IPS-15b (cell line): Measurements from ENCODE around the gene CTIF.

Source experiments
- H3K27me3 ChIP-seq: one replicate; pipeline ENCODE4 v1.6.1; 2013; ENCODE audit warnings: low read length; ENCODE audit not compliant: control insufficient read depth, insufficient read depth
- H3K36me3 ChIP-seq: one replicate; pipeline ENCODE4 v1.6.1; 2013; ENCODE audit warnings: low read length; ENCODE audit not compliant: control insufficient read depth, insufficient read depth
- H3K4me1 ChIP-seq: one replicate; pipeline ENCODE4 v1.6.1; 2013; ENCODE audit warnings: mild to moderate bottlenecking, low read length; ENCODE audit not compliant: control insufficient read depth, insufficient read depth
- H3K4me3 ChIP-seq: one replicate; pipeline ENCODE4 v1.5.1; 2013; ENCODE audit warnings: low read depth, low read length
- H3K9ac ChIP-seq: one replicate; pipeline ENCODE4 v1.6.1; 2013; ENCODE audit warnings: low read depth, mild to moderate bottlenecking, low read length
- H3K9me3 ChIP-seq: one replicate; pipeline ENCODE4 v1.6.1; 2013; ENCODE audit warnings: mild to moderate bottlenecking, low read length; ENCODE audit not compliant: control insufficient read depth, insufficient read depth

The CTIF gene

GRCh38 chr18:48813321-48813720, 274.5 kb downstream of the CTIF start:
- Histone ChIP-seq H3K36me3 (no peaks in the 10 kb centered on the region), H3K9me3 (no peaks in the 10 kb centered on the region), H3K27me3 (no peaks in the 10 kb centered on the region), H3K4me1 (no peaks in the 10 kb centered on the region), H3K9ac (no peak overlapping the region), H3K4me3 (no peak overlapping the region)

- H3K36me3 ChIP-seq, result no peaks in the 10 kb centered on the region
These were observed 275.1 kb downstream of the CTIF start for GRCh38 chr18:48813833-48814489.

GRCh38 chr18:48814490-48815178, 275.8 kb downstream of the CTIF start:
- no peaks in the 10 kb centered on the region for H3K36me3 ChIP-seq
- H3K9me3 ChIP-seq, result no peaks in the 10 kb centered on the region
- H3K27me3 ChIP-seq, result no peaks in the 10 kb centered on the region
- no peak overlapping the region for H3K9ac ChIP-seq
- no peaks in the 10 kb centered on the region for H3K4me1 ChIP-seq
- H3K4me3 ChIP-seq, result no peak overlapping the region

More at GRCh38 chr18:48813833-48814489, 275.1 kb downstream of the CTIF start:
- H3K4me3 ChIP-seq, result no peak overlapping the region
- no peaks in the 10 kb centered on the region for H3K27me3 ChIP-seq
- no peaks in the 10 kb centered on the region for H3K4me1 ChIP-seq
- no peak overlapping the region for H3K9ac ChIP-seq
- no peaks in the 10 kb centered on the region for H3K9me3 ChIP-seq

- H3K4me3 ChIP-seq, result no peak overlapping the region
- no peak overlapping the region for H3K9ac ChIP-seq
- no peaks in the 10 kb centered on the region for H3K36me3 ChIP-seq
- no peaks in the 10 kb centered on the region for H3K9me3 ChIP-seq
- H3K4me1 ChIP-seq, result no peaks in the 10 kb centered on the region
- H3K27me3 ChIP-seq, result no peaks in the 10 kb centered on the region
These were observed 276.3 kb downstream of the CTIF start for GRCh38 chr18:48815179-48815515.

GRCh38 chr18:48815581-48816324, 276.9 kb downstream of the CTIF start:
- Histone ChIP-seq H3K4me1 (no peaks in the 10 kb centered on the region), H3K9me3 (no peaks in the 10 kb centered on the region), H3K4me3 (no peak overlapping the region), H3K27me3 (no peaks in the 10 kb centered on the region), H3K36me3 (no peaks in the 10 kb centered on the region), H3K9ac (no peak overlapping the region)

GRCh38 chr18:48816554-48816953, 277.7 kb downstream of the CTIF start:
- H3K36me3 ChIP-seq, result no peaks in the 10 kb centered on the region

GRCh38 chr18:48817021-48817461, 278.2 kb downstream of the CTIF start:
- Histone ChIP-seq H3K36me3 (no peaks in the 10 kb centered on the region), H3K9ac (no peak overlapping the region), H3K27me3 (no peaks in the 10 kb centered on the region), H3K4me1 (no peaks in the 10 kb centered on the region), H3K9me3 (no peaks in the 10 kb centered on the region), H3K4me3 (no peak overlapping the region)

More at GRCh38 chr18:48816554-48816953, 277.7 kb downstream of the CTIF start:
- H3K4me3 ChIP-seq, result no peak overlapping the region
- no peaks in the 10 kb centered on the region for H3K27me3 ChIP-seq
- H3K9me3 ChIP-seq, result no peaks in the 10 kb centered on the region
- no peaks in the 10 kb centered on the region for H3K4me1 ChIP-seq
- no peak overlapping the region for H3K9ac ChIP-seq

GRCh38 chr18:48818329-48819254, 279.8 kb downstream of the CTIF start:
- no peaks in the 10 kb centered on the region for H3K4me1 ChIP-seq
- no peak overlapping the region for H3K9ac ChIP-seq
- H3K27me3 ChIP-seq, result no peaks in the 10 kb centered on the region

GRCh38 chr18:48819276-48819675, 280.4 kb downstream of the CTIF start:
- Histone ChIP-seq H3K4me3 (no peak overlapping the region), H3K9me3 (no peaks in the 10 kb centered on the region), H3K36me3 (no peaks in the 10 kb centered on the region), H3K4me1 (no peaks in the 10 kb centered on the region), H3K27me3 (no peaks in the 10 kb centered on the region), H3K9ac (no peak overlapping the region)

More at GRCh38 chr18:48818329-48819254, 279.8 kb downstream of the CTIF start:
- no peak overlapping the region for H3K4me3 ChIP-seq
- H3K9me3 ChIP-seq, result no peaks in the 10 kb centered on the region
- H3K36me3 ChIP-seq, result no peaks in the 10 kb centered on the region

- Histone ChIP-seq H3K27me3 (no peaks in the 10 kb centered on the region), H3K4me1 (no peaks in the 10 kb centered on the region), H3K4me3 (no peak overlapping the region), H3K9me3 (no peaks in the 10 kb centered on the region), H3K36me3 (no peaks in the 10 kb centered on the region), H3K9ac (no peak overlapping the region)
These were observed 281.1 kb downstream of the CTIF start for GRCh38 chr18:48819781-48820482.
